A172 (cell line): ENCODE data around the gene REEP6. TPM values are rescaled to one million over a fixed set of nuclear protein-coding genes. Genes with fewer than 3 reads are reported as not detected.

Experiments used
- total RNA-seq: library from RNA; depleted of rRNA; stranded (reverse); fragments of >200 nt; shearing (Covaris generic); gene quantifications from 2 replicates; pipeline ENCODE4 v1.2.3, GENCODE V29; 2014; rRNA removed

The REEP6 gene
- total RNA-seq, 1 experiment from 2014 or later = 4.1 TPM

Other genes starting within 250 kb of the REEP6 start
- gene ATP5F1D, start 249.4 kb upstream of the REEP6 start, total RNA-seq = 42.2 and 78.9 TPM in 2 replicates
- gene MIDN, start 242.6 kb upstream of the REEP6 start, total RNA-seq = 7.0 and 19.2 TPM in 2 replicates
- gene CIRBP, start 221.8 kb upstream of the REEP6 start, total RNA-seq = 124 and 266 TPM in 2 replicates
- gene FAM174C, start 215.7 kb upstream of the REEP6 start, total RNA-seq = 90.5 and 93.6 TPM in 2 replicates
- 9.1 and 9.9 TPM in 2 replicates for gene EFNA2, start 205.3 kb upstream of the REEP6 start, total RNA-seq
- gene NDUFS7, start 107.3 kb upstream of the REEP6 start, total RNA-seq = 169 and 186 TPM in 2 replicates
- gene GAMT, start 89.6 kb upstream of the REEP6 start, total RNA-seq = 101 and 117 TPM in 2 replicates
- gene DAZAP1, start 83.6 kb upstream of the REEP6 start, total RNA-seq = 84.8 and 110 TPM in 2 replicates
- 2,554 and 2,923 TPM in 2 replicates for gene RPS15, start 52.8 kb upstream of the REEP6 start, total RNA-seq
- 0.79 and 5.5 TPM in 2 replicates for gene APC2, start 41.1 kb upstream of the REEP6 start, total RNA-seq
- gene C19orf25, start 12.0 kb upstream of the REEP6 start, total RNA-seq = 44.0 and 60.4 TPM in 2 replicates
- gene PCSK4, start 831 bp upstream of the REEP6 start, total RNA-seq = 3.1 and 5.4 TPM in 2 replicates
- gene ADAMTSL5, start 21.8 kb downstream of the REEP6 start, total RNA-seq = 3.9 and 6.4 TPM in 2 replicates
- 0.22 TPM in 1 of 2 replicates, not detected in the other for gene PLK5, start 32.9 kb downstream of the REEP6 start, total RNA-seq
- gene MEX3D, start 77.1 kb downstream of the REEP6 start, total RNA-seq = 63.7 and 79.0 TPM in 2 replicates
- gene MBD3, start 101.7 kb downstream of the REEP6 start, total RNA-seq = 158 and 172 TPM in 2 replicates
- 74.2 and 88.5 TPM in 2 replicates for gene UQCR11, start 114.3 kb downstream of the REEP6 start, total RNA-seq
- gene TCF3, start 161.4 kb downstream of the REEP6 start, total RNA-seq = 219 and 238 TPM in 2 replicates